ENCODE data around the gene PCK2.

PCK2 gene

DNA sequence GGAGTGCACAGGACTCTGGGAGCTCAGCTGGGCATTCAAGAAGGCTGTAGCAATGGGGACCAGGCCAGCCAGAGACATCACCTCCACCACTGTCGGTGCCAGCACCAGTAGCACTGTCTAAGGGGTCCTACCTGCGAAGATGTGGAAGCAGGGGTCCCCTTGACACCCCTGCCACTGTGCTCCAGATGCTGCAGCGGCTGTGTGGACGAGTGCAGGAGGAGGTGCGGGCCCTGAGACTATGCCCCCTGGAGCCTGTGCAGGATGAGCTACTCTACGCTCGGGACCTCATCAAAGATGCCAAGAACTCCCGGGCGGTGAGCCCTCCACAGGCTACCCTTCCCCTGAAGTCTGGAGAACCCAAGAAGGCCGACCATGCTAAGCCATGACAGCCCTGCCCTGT is 33.7 kb upstream of the PCK2 start:
- Histone ChIP-seq H4K20me1 (ENCODE audit: insufficient read depth, low read length) (no peaks in the 10 kb centered on the region), H3K4me1 (ENCODE audit: low read length) (no peaks in the 10 kb centered on the region), H3K4me3 (ENCODE audit: low read length) (no peak overlapping the region), H3K27ac (ENCODE audit: low read length) (no peak overlapping the region), H2AFZ (ENCODE audit: low read length) (no peak overlapping the region), H3K9ac (ENCODE audit: low read length) (no peak overlapping the region), H3K36me3 (replicated peaks; ENCODE audit: insufficient read depth, low read length) (no peaks in the 10 kb centered on the region), H3F3A (ENCODE audit: insufficient read depth, low read length) (no peaks in the 10 kb centered on the region), H3K79me2 (ENCODE audit: low read length) (no peaks in the 10 kb centered on the region), H3K27me3 (replicated peaks; ENCODE audit: insufficient read depth, low read length) (no peaks in the 10 kb centered on the region), H3K4me2 (ENCODE audit: low read depth, low read length) (no peak overlapping the region), H3K9me3 (replicated peaks; ENCODE audit: insufficient read depth, low read length) (no peaks in the 10 kb centered on the region), H3K9me2 (replicated peaks; ENCODE audit: insufficient read depth, low read length) (no peaks in the 10 kb centered on the region)
- DNase-seq = no peak
- TF ChIP-seq EZH2 (optimal IDR thresholded peaks at IDR 0.05; ENCODE audit: low read depth, low read length) = no peak
- TF ChIP-seq, protein P1, sequence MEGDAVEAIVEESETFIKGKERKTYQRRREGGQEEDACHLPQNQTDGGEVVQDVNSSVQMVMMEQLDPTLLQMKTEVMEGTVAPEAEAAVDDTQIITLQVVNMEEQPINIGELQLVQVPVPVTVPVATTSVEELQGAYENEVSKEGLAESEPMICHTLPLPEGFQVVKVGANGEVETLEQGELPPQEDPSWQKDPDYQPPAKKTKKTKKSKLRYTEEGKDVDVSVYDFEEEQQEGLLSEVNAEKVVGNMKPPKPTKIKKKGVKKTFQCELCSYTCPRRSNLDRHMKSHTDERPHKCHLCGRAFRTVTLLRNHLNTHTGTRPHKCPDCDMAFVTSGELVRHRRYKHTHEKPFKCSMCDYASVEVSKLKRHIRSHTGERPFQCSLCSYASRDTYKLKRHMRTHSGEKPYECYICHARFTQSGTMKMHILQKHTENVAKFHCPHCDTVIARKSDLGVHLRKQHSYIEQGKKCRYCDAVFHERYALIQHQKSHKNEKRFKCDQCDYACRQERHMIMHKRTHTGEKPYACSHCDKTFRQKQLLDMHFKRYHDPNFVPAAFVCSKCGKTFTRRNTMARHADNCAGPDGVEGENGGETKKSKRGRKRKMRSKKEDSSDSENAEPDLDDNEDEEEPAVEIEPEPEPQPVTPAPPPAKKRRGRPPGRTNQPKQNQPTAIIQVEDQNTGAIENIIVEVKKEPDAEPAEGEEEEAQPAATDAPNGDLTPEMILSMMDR (IDR thresholded peaks at IDR 0.05; ENCODE audit: low read length) = no peak
- no peak for TF ChIP-seq EZH2phosphoT487 (IDR thresholded peaks at IDR 0.05; ENCODE audit: low read length)

GRCh38 chr14:24060984-24061913 is 32.9 kb upstream of the PCK2 start:
- H2AFZ ChIP-seq (ENCODE audit: low read length) = no peak overlapping the region
- no peak for DNase-seq
- H3K79me2 ChIP-seq (ENCODE audit: low read length) = no peaks in the 10 kb centered on the region
- no peaks in the 10 kb centered on the region for H4K20me1 ChIP-seq (ENCODE audit: insufficient read depth, low read length)
- no peak overlapping the region for H3K4me2 ChIP-seq (ENCODE audit: low read depth, low read length)
- no peak overlapping the region for H3K4me3 ChIP-seq (ENCODE audit: low read length)
- TF ChIP-seq, protein P1 (IDR thresholded peaks at IDR 0.05; ENCODE audit: low read length) = no peak
- TF ChIP-seq EZH2phosphoT487 (IDR thresholded peaks at IDR 0.05; ENCODE audit: low read length) (no peak), EZH2 (optimal IDR thresholded peaks at IDR 0.05; ENCODE audit: low read depth, low read length) (no peak)
- no peaks in the 10 kb centered on the region for H3K4me1 ChIP-seq (ENCODE audit: low read length)
- no peak overlapping the region for H3K9ac ChIP-seq (ENCODE audit: low read length)
- H3K9me3 ChIP-seq (replicated peaks; ENCODE audit: insufficient read depth, low read length) = no peaks in the 10 kb centered on the region
- no peaks in the 10 kb centered on the region for H3F3A ChIP-seq (ENCODE audit: insufficient read depth, low read length)
- H3K36me3 ChIP-seq (replicated peaks; ENCODE audit: insufficient read depth, low read length) = no peaks in the 10 kb centered on the region
- H3K27ac ChIP-seq (ENCODE audit: low read length) = no peak overlapping the region
- H3K9me2 ChIP-seq (replicated peaks; ENCODE audit: insufficient read depth, low read length) = no peaks in the 10 kb centered on the region
- H3K27me3 ChIP-seq (replicated peaks; ENCODE audit: insufficient read depth, low read length) = no peaks in the 10 kb centered on the region

DNA sequence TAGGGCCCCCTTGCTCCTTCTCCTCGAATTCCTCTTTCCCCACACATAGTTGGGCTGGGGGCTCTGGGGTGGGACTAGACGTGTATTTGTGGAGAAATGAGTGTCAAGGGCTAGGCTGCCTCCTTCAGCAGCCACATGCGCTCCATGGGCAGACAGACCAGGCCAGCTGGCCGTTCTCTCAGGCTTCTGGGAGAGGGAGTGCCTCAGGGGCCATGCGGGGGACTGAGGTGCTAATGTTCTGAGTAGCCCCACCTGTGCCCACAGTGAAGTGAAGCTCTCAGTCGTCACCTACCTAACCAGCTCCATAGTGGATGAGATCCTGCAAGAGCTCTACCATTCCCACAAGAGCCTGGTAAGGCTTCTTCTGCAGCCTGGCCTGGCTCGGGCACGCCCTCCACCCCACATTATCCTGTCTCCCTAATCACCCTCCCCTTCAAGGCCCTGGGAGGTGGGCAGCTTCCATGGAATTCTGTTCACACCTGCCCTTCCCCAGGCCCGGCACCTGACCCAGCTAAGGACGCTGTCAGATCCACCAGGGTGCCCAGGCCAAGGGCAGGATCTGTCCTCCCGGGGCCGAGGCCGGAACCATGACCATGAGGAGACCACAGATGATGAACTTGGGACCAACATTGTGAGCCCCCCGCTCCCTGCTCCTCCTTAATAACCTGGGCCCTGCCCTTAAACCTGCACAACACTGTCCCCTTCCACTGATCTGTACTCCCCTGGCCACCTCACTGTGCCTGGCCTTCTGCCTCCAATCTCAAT is 31.7 kb upstream of the PCK2 start:
- H3F3A ChIP-seq (ENCODE audit: insufficient read depth, low read length) = no peaks in the 10 kb centered on the region

More for the DNA sequence above, 31.7 kb upstream of the PCK2 start:
- no peak for TF ChIP-seq EZH2phosphoT487 (IDR thresholded peaks at IDR 0.05; ENCODE audit: low read length)
- TF ChIP-seq, protein P1 (IDR thresholded peaks at IDR 0.05; ENCODE audit: low read length) = no peak
- TF ChIP-seq EZH2 (optimal IDR thresholded peaks at IDR 0.05; ENCODE audit: low read depth, low read length) = no peak
- Histone ChIP-seq H3K36me3 (replicated peaks; ENCODE audit: insufficient read depth, low read length) (no peaks in the 10 kb centered on the region), H3K27ac (ENCODE audit: low read length) (no peak overlapping the region), H3K79me2 (ENCODE audit: low read length) (no peaks in the 10 kb centered on the region), H4K20me1 (ENCODE audit: insufficient read depth, low read length) (no peaks in the 10 kb centered on the region), H3K9me2 (replicated peaks; ENCODE audit: insufficient read depth, low read length) (no peaks in the 10 kb centered on the region), H2AFZ (ENCODE audit: low read length) (no peak overlapping the region), H3K9ac (ENCODE audit: low read length) (no peak overlapping the region), H3K4me1 (ENCODE audit: low read length) (no peaks in the 10 kb centered on the region), H3K4me3 (ENCODE audit: low read length) (no peak overlapping the region), H3K4me2 (ENCODE audit: low read depth, low read length) (no peak overlapping the region), H3K9me3 (replicated peaks; ENCODE audit: insufficient read depth, low read length) (no peaks in the 10 kb centered on the region), H3K27me3 (replicated peaks; ENCODE audit: insufficient read depth, low read length) (no peaks in the 10 kb centered on the region)
- no peak for DNase-seq
